Renal cortex interstitium (tissue), 3 donors: Measurements from ENCODE around the gene PDRG1. TPM values are rescaled to one million over a fixed set of nuclear protein-coding genes. Genes with fewer than 3 reads are reported as not detected.

Experiments used
- polyA plus RNA-seq, 3 donors: library from polyadenylated mRNA; unstranded; fragments of 120-200 nt; gene quantifications; one replicate each; pipeline ENCODE4 v1.2.1, GENCODE V29; 2013; ENCODE audit not compliant: insufficient read length in 3 of 3

Gene PDRG1
- polyA plus RNA-seq, 3 donors = 19.5 to 21.8 (median 20.0) TPM

Other genes with a start within 250 kb of the PDRG1 start
- gene BCL2L1, start 229.2 kb downstream of the PDRG1 start, polyA plus RNA-seq = 10 to 100 TPM; 75.0 to 80.7 (median 78.0) TPM
- gene TPX2, start 212.8 kb downstream of the PDRG1 start, polyA plus RNA-seq = 10 to 100 TPM; 38.2 to 61.1 (median 58.2) TPM
- gene MYLK2, start 132.7 kb downstream of the PDRG1 start, polyA plus RNA-seq = 1 to 10 TPM in 1 of 3 donors, under 1 TPM in 2; 0.61 to 1.1 (median 0.81) TPM
- 1 to 10 TPM; 4.9 to 8.9 (median 5.2) TPM for gene FOXS1, start 106.4 kb downstream of the PDRG1 start, polyA plus RNA-seq
- 10 to 100 TPM; 17.1 to 19.9 (median 19.6) TPM for gene DUSP15, start 81.5 kb downstream of the PDRG1 start, polyA plus RNA-seq
- 1 to 10 TPM; 3.0 to 7.5 (median 3.1) TPM for gene TTLL9, start 81.4 kb downstream of the PDRG1 start, polyA plus RNA-seq
- under 1 TPM; 0.34 to 0.39 (median 0.36) TPM for gene XKR7, start 16.1 kb upstream of the PDRG1 start, polyA plus RNA-seq
- gene CCM2L, start 58.4 kb upstream of the PDRG1 start, polyA plus RNA-seq = 1 to 10 TPM; 5.8 to 8.1 (median 7.9) TPM
- gene HCK, start 100.2 kb upstream of the PDRG1 start, polyA plus RNA-seq = 1 to 10 TPM; 2.2 to 3.3 (median 3.2) TPM
- gene TM9SF4, start 157.7 kb upstream of the PDRG1 start, polyA plus RNA-seq = 10 to 100 TPM; 66.5 to 73.0 (median 68.9) TPM